ENCODE results near the gene BCAR3. TPM values are rescaled to one million over a fixed set of nuclear protein-coding genes. Genes with fewer than 3 reads are reported as not detected.

Gene BCAR3
- total RNA-seq, 2 donors from 2014 or later = 1.3 to 1.9 TPM

DNA sequence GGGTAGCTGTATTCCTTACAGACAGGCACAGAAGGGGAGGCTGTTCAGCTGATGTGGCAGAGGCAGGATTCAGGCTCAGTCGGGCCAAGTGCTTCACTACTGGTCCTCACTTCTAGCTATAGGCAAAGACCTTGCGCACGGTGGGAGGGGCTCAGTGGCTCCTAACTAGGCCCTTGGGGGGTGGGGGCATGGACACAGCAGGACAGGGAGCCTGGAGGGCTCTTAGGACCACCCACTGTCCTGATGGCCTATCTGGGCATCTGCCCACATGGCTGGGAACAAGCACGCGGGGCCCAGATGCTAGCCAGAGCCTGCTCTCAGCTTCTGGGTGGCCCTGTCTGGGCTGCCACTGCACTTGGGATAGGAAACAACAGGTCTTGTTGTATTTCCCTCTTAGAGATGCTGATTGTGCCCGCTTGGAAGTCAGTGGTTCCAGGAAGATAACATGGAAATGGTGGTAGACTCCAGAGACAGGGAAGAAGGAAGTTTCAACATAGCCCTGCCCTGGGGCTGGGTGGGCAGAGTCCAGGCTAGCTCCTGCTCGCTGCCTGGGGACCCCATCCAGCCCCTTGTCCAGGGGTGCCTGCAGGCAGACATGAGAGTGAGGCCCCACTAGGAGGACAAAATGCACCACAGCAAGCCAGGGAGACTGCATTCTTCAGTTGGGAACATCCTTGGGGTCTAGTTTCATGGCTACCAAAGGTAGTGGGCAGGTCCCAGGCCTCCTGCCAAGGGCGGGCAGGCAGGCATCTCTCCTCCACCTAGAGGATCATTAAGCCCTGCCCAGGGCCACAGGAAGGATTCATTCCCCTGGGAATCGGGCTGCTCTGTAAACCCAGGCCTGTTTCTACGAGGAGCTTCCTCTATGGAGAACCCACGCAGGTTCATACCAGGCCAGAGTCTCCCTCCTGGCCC, 102.5 kb downstream of the BCAR3 start:
- Mint-ChIP-seq H3K27me3 (no peaks in the 10 kb centered on the region), H3K4me1 (no peaks in the 10 kb centered on the region), H3K27ac (no peak overlapping the region), H3K4me3 (no peak overlapping the region), H3K9me3 (no peaks in the 10 kb centered on the region), H3K36me3 (ENCODE audit: low read depth) (no peaks in the 10 kb centered on the region)
- ATAC-seq (replicated peaks) = no peak

DNA sequence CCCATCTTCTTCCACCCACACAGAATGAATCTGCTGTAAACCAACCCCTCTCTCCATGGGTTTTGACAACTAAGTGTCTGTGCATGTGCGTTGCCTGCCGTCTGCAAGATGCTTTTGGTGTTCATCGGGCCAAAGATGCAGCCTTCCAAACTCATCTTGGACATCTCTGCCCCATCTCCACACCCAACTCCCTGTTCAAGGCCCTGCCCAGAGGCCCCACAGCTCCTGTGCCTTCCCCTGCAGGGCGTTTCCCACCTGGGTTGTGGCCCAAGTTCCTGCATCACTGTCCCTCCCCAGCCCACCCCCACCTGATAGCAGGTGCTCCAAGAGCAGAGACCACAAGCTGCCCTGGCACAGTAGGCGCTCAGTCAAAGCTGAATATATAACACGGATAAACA, 103.2 kb downstream of the BCAR3 start:
- Mint-ChIP-seq H3K4me1 (no peaks in the 10 kb centered on the region), H3K27me3 (no peaks in the 10 kb centered on the region), H3K36me3 (ENCODE audit: low read depth) (no peaks in the 10 kb centered on the region), H3K9me3 (no peaks in the 10 kb centered on the region), H3K27ac (no peak overlapping the region), H3K4me3 (no peak overlapping the region)
- no peak for ATAC-seq (replicated peaks)

DNA sequence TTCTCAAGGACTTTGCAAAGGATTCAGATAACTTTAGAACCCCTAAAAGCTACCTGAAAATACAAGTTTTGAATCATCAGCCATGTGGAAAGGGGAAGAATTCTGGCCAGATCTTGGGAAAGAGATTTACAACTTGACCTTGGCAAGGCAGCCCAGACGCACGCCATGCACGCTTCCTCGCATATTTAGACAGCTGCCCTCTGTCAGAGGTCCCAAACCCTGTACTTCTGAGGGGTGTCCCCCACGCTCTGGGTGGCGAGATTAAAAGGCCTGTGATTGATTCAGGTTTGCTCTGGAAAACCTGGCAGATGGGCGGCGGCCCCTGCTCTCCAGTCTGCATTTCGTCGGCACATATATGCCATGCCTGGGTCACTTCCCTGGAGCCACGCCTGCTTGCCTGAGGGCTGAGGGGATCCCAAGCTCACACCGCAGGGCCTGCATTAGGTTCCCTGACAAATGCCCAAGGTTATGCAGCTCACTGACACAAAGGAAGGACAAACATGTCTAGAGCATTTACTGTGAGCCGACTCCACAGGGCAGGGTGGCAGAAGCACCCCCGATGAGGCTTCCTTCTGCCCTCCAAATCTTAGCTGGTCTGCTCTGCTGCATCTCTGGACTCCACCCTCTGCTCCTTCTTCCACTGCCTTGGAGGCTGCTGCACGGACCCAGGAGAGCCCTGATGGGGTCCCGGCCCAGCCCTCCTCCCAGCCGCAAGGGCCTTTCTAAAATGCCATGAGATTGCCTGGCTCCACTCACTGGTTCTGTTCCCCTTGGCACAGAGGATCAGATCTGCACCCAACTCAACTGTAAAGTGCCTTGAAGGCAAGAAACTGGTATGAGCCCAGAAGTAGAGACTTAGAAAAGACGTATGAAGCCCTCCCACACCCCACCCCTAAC, 103.9 kb downstream of the BCAR3 start:
- Mint-ChIP-seq H3K4me1 (no peaks in the 10 kb centered on the region), H3K9me3 (no peaks in the 10 kb centered on the region), H3K27me3 (no peaks in the 10 kb centered on the region), H3K4me3 (no peak overlapping the region), H3K36me3 (ENCODE audit: low read depth) (no peaks in the 10 kb centered on the region), H3K27ac (no peak overlapping the region)
- ATAC-seq (replicated peaks) = no peak

GRCh38 chr1:93576746-93577145, 104.9 kb downstream of the BCAR3 start:
- H3K4me1 Mint-ChIP-seq = no peaks in the 10 kb centered on the region
- H3K36me3 Mint-ChIP-seq (ENCODE audit: low read depth) = no peaks in the 10 kb centered on the region
- no peaks in the 10 kb centered on the region for H3K27me3 Mint-ChIP-seq
- H3K4me3 Mint-ChIP-seq = no peak overlapping the region
- H3K27ac Mint-ChIP-seq = no peak overlapping the region
- no peak for ATAC-seq (replicated peaks)
- H3K9me3 Mint-ChIP-seq = no peaks in the 10 kb centered on the region

DNA sequence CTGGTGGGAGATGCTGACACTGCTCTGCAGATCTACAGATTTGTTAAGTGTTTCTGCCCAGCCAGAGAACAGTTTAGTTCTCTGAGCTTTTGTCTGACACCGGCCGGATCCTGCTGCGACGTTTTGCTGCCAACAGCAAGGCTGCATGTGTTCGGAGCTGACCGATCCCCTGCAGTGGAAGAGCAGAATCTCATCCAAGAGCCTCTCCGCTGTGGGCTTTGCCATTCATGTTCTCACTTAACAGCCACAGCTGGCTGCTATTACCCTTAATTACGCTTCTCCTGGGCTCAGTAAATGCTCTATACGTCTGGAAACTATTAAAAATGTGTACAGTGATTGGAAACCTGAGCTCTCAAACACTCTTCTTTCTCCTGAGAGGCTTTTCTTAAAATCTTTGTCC, 105.3 kb downstream of the BCAR3 start:
- H3K27me3 Mint-ChIP-seq = no peaks in the 10 kb centered on the region
- ATAC-seq (replicated peaks) = no peak
- H3K9me3 Mint-ChIP-seq = no peaks in the 10 kb centered on the region
- H3K4me3 Mint-ChIP-seq = no peak overlapping the region
- no peak overlapping the region for H3K27ac Mint-ChIP-seq
- H3K4me1 Mint-ChIP-seq = no peaks in the 10 kb centered on the region
- H3K36me3 Mint-ChIP-seq (ENCODE audit: low read depth) = no peaks in the 10 kb centered on the region

GRCh38 chr1:93575621-93576284, 105.9 kb downstream of the BCAR3 start:
- Mint-ChIP-seq H3K4me3 (no peak overlapping the region), H3K27ac (no peak overlapping the region), H3K9me3 (no peaks in the 10 kb centered on the region), H3K36me3 (ENCODE audit: low read depth) (no peaks in the 10 kb centered on the region), H3K27me3 (no peaks in the 10 kb centered on the region), H3K4me1 (no peaks in the 10 kb centered on the region)
- ATAC-seq (replicated peaks) = no peak

DNA sequence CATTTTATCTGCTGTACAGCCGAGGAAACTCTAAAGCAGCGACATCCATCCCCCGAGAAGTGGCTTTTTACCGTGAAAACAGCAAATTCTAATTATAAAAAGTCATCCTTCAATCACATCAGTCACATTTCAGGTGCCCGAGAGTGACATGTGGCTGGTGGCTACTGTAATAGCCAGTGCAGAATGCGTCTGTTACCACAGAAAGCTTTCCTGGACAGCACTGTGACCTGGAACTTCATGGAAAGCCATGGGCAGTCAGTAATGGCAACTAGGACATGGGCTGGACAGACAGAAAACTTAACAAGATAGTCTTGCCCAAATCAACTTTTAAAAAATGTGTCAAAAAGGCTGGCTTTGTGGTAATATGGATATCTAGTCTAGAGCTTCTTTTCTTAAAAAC, 106.6 kb downstream of the BCAR3 start:
- Mint-ChIP-seq H3K36me3 (ENCODE audit: low read depth) (no peaks in the 10 kb centered on the region), H3K27me3 (no peaks in the 10 kb centered on the region), H3K4me1 (no peaks in the 10 kb centered on the region), H3K4me3 (no peak overlapping the region), H3K9me3 (no peaks in the 10 kb centered on the region), H3K27ac (no peak overlapping the region)
- no peak for ATAC-seq (replicated peaks)

- Mint-ChIP-seq H3K9me3 (no peaks in the 10 kb centered on the region), H3K36me3 (ENCODE audit: low read depth) (no peaks in the 10 kb centered on the region), H3K4me3 (no peak overlapping the region), H3K4me1 (no peaks in the 10 kb centered on the region), H3K27me3 (no peaks in the 10 kb centered on the region), H3K27ac (no peak overlapping the region)
- ATAC-seq (replicated peaks) = no peak
Observed at GRCh38 chr1:93574511-93574910, 107.1 kb downstream of the BCAR3 start.

GRCh38 chr1:93573940-93574469, 107.6 kb downstream of the BCAR3 start:
- ATAC-seq (replicated peaks) = no peak
- no peaks in the 10 kb centered on the region for H3K27me3 Mint-ChIP-seq

GRCh38 chr1:93571623-93572310, 109.9 kb downstream of the BCAR3 start:
- H3K36me3 Mint-ChIP-seq (ENCODE audit: low read depth) = no peaks in the 10 kb centered on the region
- H3K27me3 Mint-ChIP-seq = no peaks in the 10 kb centered on the region
- ATAC-seq (replicated peaks) = no peak
- no peak overlapping the region for H3K4me3 Mint-ChIP-seq
- H3K27ac Mint-ChIP-seq = no peak overlapping the region
- H3K4me1 Mint-ChIP-seq = no peaks in the 10 kb centered on the region
- no peaks in the 10 kb centered on the region for H3K9me3 Mint-ChIP-seq

More at GRCh38 chr1:93573940-93574469, 107.6 kb downstream of the BCAR3 start:
- no peaks in the 10 kb centered on the region for H3K36me3 Mint-ChIP-seq (ENCODE audit: low read depth)
- no peaks in the 10 kb centered on the region for H3K9me3 Mint-ChIP-seq
- no peak overlapping the region for H3K4me3 Mint-ChIP-seq
- no peak overlapping the region for H3K27ac Mint-ChIP-seq
- H3K4me1 Mint-ChIP-seq = no peaks in the 10 kb centered on the region

DNA sequence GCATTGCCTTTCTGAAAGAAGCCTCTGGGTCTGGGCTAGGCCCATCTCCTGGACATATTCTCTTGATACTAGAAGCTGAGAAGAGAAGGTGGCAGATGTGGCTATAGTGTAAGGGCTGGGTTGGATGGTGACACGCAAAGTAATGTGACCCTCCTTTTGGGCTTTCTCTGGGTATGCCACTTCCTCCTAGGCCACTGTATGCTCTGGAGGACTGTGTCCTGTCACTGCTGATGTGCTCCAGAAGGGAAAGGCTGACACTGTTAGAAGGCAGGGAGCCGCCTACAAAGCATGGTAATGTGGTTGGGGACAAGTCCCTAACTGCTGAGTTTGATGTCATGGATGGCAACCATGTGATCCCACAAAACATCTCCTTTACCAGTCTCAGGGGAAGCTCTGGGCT, 112.1 kb downstream of the BCAR3 start:
- Mint-ChIP-seq H3K27ac (no peak overlapping the region), H3K4me3 (no peak overlapping the region), H3K36me3 (ENCODE audit: low read depth) (no peaks in the 10 kb centered on the region), H3K9me3 (no peaks in the 10 kb centered on the region), H3K27me3 (no peaks in the 10 kb centered on the region), H3K4me1 (no peaks in the 10 kb centered on the region)
- ATAC-seq (replicated peaks) = peak; percentile 18

DNA sequence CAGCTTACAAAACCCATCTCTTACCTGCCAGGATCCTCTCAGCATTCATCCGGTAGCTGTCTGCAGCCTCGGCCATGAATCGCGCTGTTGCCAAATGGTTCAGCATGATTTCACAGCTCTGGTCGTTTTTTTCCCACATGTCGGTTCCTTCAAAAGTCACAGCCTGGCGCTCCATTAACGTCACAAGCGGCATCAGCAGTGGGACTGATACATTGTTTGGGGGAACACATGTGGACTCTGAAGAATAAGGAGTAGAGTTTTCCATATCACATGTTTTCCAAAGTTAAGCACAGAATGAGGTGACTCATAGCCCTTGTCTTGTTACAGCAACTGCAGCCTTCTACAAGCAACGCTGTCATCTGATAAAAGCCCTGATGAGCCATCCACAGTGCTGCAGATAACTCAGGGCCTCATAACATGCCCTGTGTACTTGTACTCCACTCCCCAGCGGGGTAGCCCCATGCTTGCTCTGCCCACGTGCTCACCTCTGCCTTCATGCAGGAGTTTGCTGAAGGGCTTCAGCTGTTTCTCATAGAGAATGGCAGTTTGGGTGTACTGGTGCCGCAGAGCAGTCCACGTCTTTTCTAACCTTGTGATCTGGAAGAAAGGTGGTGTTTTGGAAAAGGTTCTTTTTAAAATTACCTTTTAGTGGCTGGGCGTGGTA, 114.2 kb downstream of the BCAR3 start:
- ATAC-seq (replicated peaks) = no peak
- no peaks in the 10 kb centered on the region for H3K9me3 Mint-ChIP-seq
- no peaks in the 10 kb centered on the region for H3K27me3 Mint-ChIP-seq
- no peaks in the 10 kb centered on the region for H3K4me1 Mint-ChIP-seq
- no peak overlapping the region for H3K4me3 Mint-ChIP-seq
- H3K27ac Mint-ChIP-seq = no peak overlapping the region
- H3K36me3 Mint-ChIP-seq (ENCODE audit: low read depth) = no peaks in the 10 kb centered on the region

- H3K27me3 Mint-ChIP-seq = no peaks in the 10 kb centered on the region
- no peaks in the 10 kb centered on the region for H3K9me3 Mint-ChIP-seq
- no peaks in the 10 kb centered on the region for H3K4me1 Mint-ChIP-seq
- no peaks in the 10 kb centered on the region for H3K36me3 Mint-ChIP-seq (ENCODE audit: low read depth)
- ATAC-seq (replicated peaks) = no peak
- no peak overlapping the region for H3K27ac Mint-ChIP-seq
- H3K4me3 Mint-ChIP-seq = no peak overlapping the region
Observed at GRCh38 chr1:93566227-93566626, 115.4 kb downstream of the BCAR3 start.
